Measurements from ENCODE around the gene CFP.

CFP gene

GRCh38 chrX:47584714-47585113 is 45.0 kb downstream of the CFP start:
- Histone ChIP-seq H3K79me2 (ENCODE audit: insufficient read depth, low read depth) (no peaks in the 10 kb centered on the region), H4K20me1 (ENCODE audit: insufficient read depth) (no peaks in the 10 kb centered on the region), H3K4me2 (no peak overlapping the region), H3K27ac (no peak overlapping the region), H3K4me3 (IDR thresholded peaks at IDR 0.05; ENCODE audit: insufficient read depth, low read depth, low read length) (no peak overlapping the region), H3K27me3 (ENCODE audit: insufficient read depth, low read depth) (no peaks in the 10 kb centered on the region), H2AFZ (ENCODE audit: low read depth) (no peak overlapping the region), H3K4me1 (ENCODE audit: low read depth, poor library complexity, severe bottlenecking) (no peaks in the 10 kb centered on the region), H3K9ac (no peak overlapping the region), H3K36me3 (ENCODE audit: insufficient read depth) (no peaks in the 10 kb centered on the region)
- TF ChIP-seq CTCF (conservative IDR thresholded peaks at IDR 0.05; ENCODE audit: low read depth, low read length), result no peak

GRCh38 chrX:47583240-47583861 is 46.4 kb downstream of the CFP start:
- H3K79me2 ChIP-seq (ENCODE audit: insufficient read depth, low read depth), result no peaks in the 10 kb centered on the region
- H3K36me3 ChIP-seq (ENCODE audit: insufficient read depth), result no peaks in the 10 kb centered on the region
- no peak for TF ChIP-seq CTCF (conservative IDR thresholded peaks at IDR 0.05; ENCODE audit: low read depth, low read length)
- H3K4me3 ChIP-seq (IDR thresholded peaks at IDR 0.05; ENCODE audit: insufficient read depth, low read depth, low read length), result no peak overlapping the region
- no peaks in the 10 kb centered on the region for H4K20me1 ChIP-seq (ENCODE audit: insufficient read depth)
- no peak overlapping the region for H3K4me2 ChIP-seq
- H3K27ac ChIP-seq, result no peak overlapping the region
- no peak overlapping the region for H3K9ac ChIP-seq
- H3K27me3 ChIP-seq (ENCODE audit: insufficient read depth, low read depth), result no peaks in the 10 kb centered on the region
- no peaks in the 10 kb centered on the region for H3K4me1 ChIP-seq (ENCODE audit: low read depth, poor library complexity, severe bottlenecking)
- no peak overlapping the region for H2AFZ ChIP-seq (ENCODE audit: low read depth)

GRCh38 chrX:47581731-47582647 is 47.7 kb downstream of the CFP start, which contains the start of gene TIMP1:
Gene TIMP1 (plus strand): TSS chrX:47582436. CDS start chrX:47583416, 980 bp downstream.
- no peak within 1 kb of the TSS for H2AFZ ChIP-seq (ENCODE audit: low read depth)
- H3K27ac ChIP-seq, result no peak within 1 kb of the TSS
- no peaks in the 10 kb centered on the region for H3K4me1 ChIP-seq (ENCODE audit: low read depth, poor library complexity, severe bottlenecking)
- no peak within 1 kb of the TSS for H3K4me2 ChIP-seq
- no peaks in the 10 kb centered on the region for H4K20me1 ChIP-seq (ENCODE audit: insufficient read depth)
- H3K4me3 ChIP-seq (IDR thresholded peaks at IDR 0.05; ENCODE audit: insufficient read depth, low read depth, low read length), result no peak within 1 kb of the TSS
- H3K36me3 ChIP-seq (ENCODE audit: insufficient read depth), result no peaks in the 10 kb centered on the region
- no peaks in the 10 kb centered on the region for H3K79me2 ChIP-seq (ENCODE audit: insufficient read depth, low read depth)
- no peak for TF ChIP-seq CTCF (conservative IDR thresholded peaks at IDR 0.05; ENCODE audit: low read depth, low read length)
- no peak within 1 kb of the TSS for H3K9ac ChIP-seq
- H3K27me3 ChIP-seq (ENCODE audit: insufficient read depth, low read depth), result no peaks in the 10 kb centered on the region

GRCh38 chrX:47579537-47579936 is 50.2 kb downstream of the CFP start:
- H3K9ac ChIP-seq, result no peak overlapping the region

More at GRCh38 chrX:47579537-47579936, 50.2 kb downstream of the CFP start:
- Histone ChIP-seq H3K4me1 (ENCODE audit: low read depth, poor library complexity, severe bottlenecking) (no peaks in the 10 kb centered on the region), H4K20me1 (ENCODE audit: insufficient read depth) (no peaks in the 10 kb centered on the region), H3K79me2 (ENCODE audit: insufficient read depth, low read depth) (no peaks in the 10 kb centered on the region), H3K4me3 (IDR thresholded peaks at IDR 0.05; ENCODE audit: insufficient read depth, low read depth, low read length) (no peak overlapping the region), H3K4me2 (no peak overlapping the region), H3K27ac (no peak overlapping the region), H3K36me3 (ENCODE audit: insufficient read depth) (no peaks in the 10 kb centered on the region), H3K27me3 (ENCODE audit: insufficient read depth, low read depth) (no peaks in the 10 kb centered on the region), H2AFZ (ENCODE audit: low read depth) (no peak overlapping the region)
- TF ChIP-seq CTCF (conservative IDR thresholded peaks at IDR 0.05; ENCODE audit: low read depth, low read length), result no peak

Measured in KMS-11 (cell line).